Measurements from ENCODE around the gene KCNA5. TPM values are rescaled to one million over a fixed set of nuclear protein-coding genes. Genes with fewer than 3 reads are reported as not detected.

KCNA5 gene
- total and polyA plus RNA-seq, 9 of the 15 experiments (the other 6 are each of a cell fraction or from before 2014, with no cell fraction given), result not detected

GRCh38 chr12:5083955-5084849 is 40.5 kb downstream of the KCNA5 start (continued):
- no peak for TF ChIP-seq GTF2F1 (IDR thresholded peaks at IDR 0.05; ENCODE audit: low read depth, low read length)
- no peak for TF ChIP-seq DPF2 (IDR thresholded peaks at IDR 0.05)
- TF ChIP-seq NR4A1 (CRISPR knock-in tag; IDR thresholded peaks at IDR 0.05), result no peak
- TF ChIP-seq NR4A1 (tag; IDR thresholded peaks at IDR 0.05), result no peak
- no peak for TF ChIP-seq ZNF263 (CRISPR knock-in tag; IDR thresholded peaks at IDR 0.05; ENCODE audit: borderline replicate concordance)
- TF ChIP-seq ID3 (CRISPR knock-in tag; IDR thresholded peaks at IDR 0.05), result no peak
- no peak for TF ChIP-seq ID3 (tag; IDR thresholded peaks at IDR 0.05)
- TF ChIP-seq SIRT6 (IDR thresholded peaks at IDR 0.05; ENCODE audit: low read depth, low read length), result no peak
- TF ChIP-seq RBM22 (IDR thresholded peaks at IDR 0.05; ENCODE audit: low read depth, low read length, poor library complexity, severe bottlenecking), result no peak
- TF ChIP-seq ZNF197 (CRISPR knock-in tag; IDR thresholded peaks at IDR 0.05; ENCODE audit: low read depth), result no peak
- TF ChIP-seq ZNF184 (CRISPR knock-in tag; IDR thresholded peaks at IDR 0.05), result no peak
- TF ChIP-seq ZFP30 (CRISPR knock-in tag; IDR thresholded peaks at IDR 0.05; ENCODE audit: borderline replicate concordance), result no peak
- no peak for TF ChIP-seq CREM (IDR thresholded peaks at IDR 0.05; ENCODE audit: low read depth)
- no peak for TF ChIP-seq ZNF146 (CRISPR knock-in tag; IDR thresholded peaks at IDR 0.05; ENCODE audit: unreplicated experiment)
